ENCODE measurements around the gene SMU1.

Gene SMU1

DNA sequence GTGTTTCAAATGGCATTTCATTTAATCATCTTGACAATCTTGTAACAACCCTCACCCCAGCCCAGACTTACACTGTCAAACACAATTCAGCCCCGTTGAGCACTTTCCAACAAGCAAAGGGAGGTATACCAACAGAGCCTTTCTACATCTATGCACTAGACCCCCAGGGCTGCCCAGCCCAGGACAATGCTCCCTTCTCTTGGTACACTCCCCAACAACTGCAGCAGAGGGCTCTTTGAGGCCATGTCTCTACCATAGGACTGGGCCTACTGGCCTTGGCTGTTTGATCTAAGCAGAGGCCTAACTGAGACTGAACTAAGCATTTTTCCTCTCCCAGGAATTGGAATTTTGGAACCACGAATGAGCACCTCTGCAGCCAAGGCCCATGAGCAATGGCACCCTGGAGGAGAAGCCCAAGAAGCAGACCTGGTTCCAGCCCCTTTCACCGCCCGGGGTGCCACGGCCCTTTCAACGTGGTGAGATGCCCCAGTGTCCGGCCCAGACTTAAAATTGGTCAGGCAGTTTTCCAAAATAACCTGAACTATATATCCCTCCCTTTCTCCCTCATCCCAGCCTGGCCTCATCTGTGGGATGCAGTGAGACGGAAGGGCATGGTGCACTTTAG is 47.0 kb upstream of the SMU1 start:
- Histone ChIP-seq H3K9ac (ENCODE audit: low read length) (no peak overlapping the region), H3K14ac (ENCODE audit: low read length in 2 of 2) (no peak overlapping the region), H4K8ac (ENCODE audit: low read length) (no peak overlapping the region), H2BK15ac (ENCODE audit: low read depth, poor library complexity, severe bottlenecking) (no peak overlapping the region), H2BK12ac (ENCODE audit: low read length in 2 of 2) (peak overlapping the region; percentile 28 to 38), H2BK5ac (ENCODE audit: low read depth, low read length, poor library complexity, severe bottlenecking) (no peak overlapping the region), H4K91ac (ENCODE audit: low read length) (no peak overlapping the region), H3K4me2 (ENCODE audit: low read length, poor library complexity, severe bottlenecking) (no peak overlapping the region), H3K36me3 (ENCODE audit: control insufficient read depth in 1 of 2, insufficient read depth in 2 of 2, low read depth in 1 of 2, low read length in 2 of 2) (peaks cover 17 to 41% of the 10 kb centered on the region in 2 experiments), H3K9me3 (ENCODE audit: control insufficient read depth, low read length) (no peaks in the 10 kb centered on the region), H3K23ac (ENCODE audit: low read length in 2 of 2) (peak overlapping the region in 1 of 2 experiments; percentile 57), H3K4me3 (ENCODE audit: insufficient read depth in 1 of 2, low read depth in 1 of 2, low read length in 2 of 2) (no peak overlapping the region), H2BK120ac (ENCODE audit: low read depth, low read length) (no peak overlapping the region), H2AK5ac (ENCODE audit: low read length, severe bottlenecking) (no peak overlapping the region), H3K4me1 (ENCODE audit: control insufficient read depth, insufficient read depth, low read depth, low read length) (peaks cover 16% of the 10 kb centered on the region), H3K4ac (ENCODE audit: low read depth in 1 of 2, low read length in 2 of 2) (no peak overlapping the region), H3K27ac (ENCODE audit: low read length, poor library complexity, severe bottlenecking) (no peak overlapping the region), H2AFZ (ENCODE audit: low read depth, low read length) (no peak overlapping the region), H3K79me1 (replicated peaks; ENCODE audit: low read length, poor library complexity, severe bottlenecking) (peaks cover 32% of the 10 kb centered on the region), H3K18ac (ENCODE audit: low read depth in 1 of 2, low read length in 2 of 2) (no peak overlapping the region), H3K27me3 (ENCODE audit: control insufficient read depth in 1 of 2, insufficient read depth in 1 of 2, low read length in 2 of 2) (no peaks in the 10 kb centered on the region)
- WGBS = 96% methylated on average over 8 of the region's 8 CpGs
- DNase-seq = no peak

DNA sequence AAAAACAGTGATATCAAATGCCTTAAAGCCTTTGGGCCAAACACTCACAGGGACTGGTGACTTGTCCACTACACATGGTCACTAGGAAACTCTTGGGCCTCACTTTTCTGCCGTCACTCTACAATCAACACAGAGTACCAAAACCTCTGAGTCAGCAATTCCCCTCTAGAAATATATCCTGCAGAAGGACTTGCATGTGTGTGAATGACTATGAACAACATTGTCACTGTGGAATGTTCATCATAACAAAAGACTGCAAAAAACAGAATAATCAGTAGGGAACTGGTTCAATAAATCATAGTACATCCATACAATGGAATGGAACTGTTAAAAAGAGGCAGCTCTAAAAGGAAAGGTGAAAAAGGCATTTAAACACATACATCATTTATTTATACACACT is 44.1 kb upstream of the SMU1 start:
- Histone ChIP-seq H3K4me1 (ENCODE audit: control insufficient read depth, insufficient read depth, low read depth, low read length) (peaks cover 3% of the 10 kb centered on the region), H3K18ac (ENCODE audit: low read depth in 1 of 2, low read length in 2 of 2) (no peak overlapping the region), H2BK5ac (ENCODE audit: low read depth, low read length, poor library complexity, severe bottlenecking) (no peak overlapping the region), H3K23ac (ENCODE audit: low read length in 2 of 2) (no peak overlapping the region), H3K4me3 (ENCODE audit: insufficient read depth in 1 of 2, low read depth in 1 of 2, low read length in 2 of 2) (no peak overlapping the region), H3K79me1 (replicated peaks; ENCODE audit: low read length, poor library complexity, severe bottlenecking) (peaks cover 34% of the 10 kb centered on the region), H3K27ac (ENCODE audit: low read length, poor library complexity, severe bottlenecking) (no peak overlapping the region), H3K14ac (ENCODE audit: low read length in 2 of 2) (no peak overlapping the region), H3K9ac (ENCODE audit: low read length) (no peak overlapping the region), H2BK15ac (ENCODE audit: low read depth, poor library complexity, severe bottlenecking) (no peak overlapping the region), H2BK12ac (ENCODE audit: low read length in 2 of 2) (no peak overlapping the region), H2AFZ (ENCODE audit: low read depth, low read length) (no peak overlapping the region), H2AK5ac (ENCODE audit: low read length, severe bottlenecking) (no peak overlapping the region), H3K9me3 (ENCODE audit: control insufficient read depth, low read length) (no peaks in the 10 kb centered on the region), H4K91ac (ENCODE audit: low read length) (no peak overlapping the region), H3K36me3 (ENCODE audit: control insufficient read depth in 1 of 2, insufficient read depth in 2 of 2, low read depth in 1 of 2, low read length in 2 of 2) (peaks cover 15 to 26% of the 10 kb centered on the region in 2 experiments), H2BK120ac (ENCODE audit: low read depth, low read length) (no peak overlapping the region), H3K4ac (ENCODE audit: low read depth in 1 of 2, low read length in 2 of 2) (no peak overlapping the region), H3K27me3 (ENCODE audit: control insufficient read depth in 1 of 2, insufficient read depth in 1 of 2, low read length in 2 of 2) (no peaks in the 10 kb centered on the region), H3K4me2 (ENCODE audit: low read length, poor library complexity, severe bottlenecking) (no peak overlapping the region), H4K8ac (ENCODE audit: low read length) (no peak overlapping the region)
- DNase-seq = no peak
- WGBS = no CpG with 5 or more reads among the region's 1 CpG

DNA sequence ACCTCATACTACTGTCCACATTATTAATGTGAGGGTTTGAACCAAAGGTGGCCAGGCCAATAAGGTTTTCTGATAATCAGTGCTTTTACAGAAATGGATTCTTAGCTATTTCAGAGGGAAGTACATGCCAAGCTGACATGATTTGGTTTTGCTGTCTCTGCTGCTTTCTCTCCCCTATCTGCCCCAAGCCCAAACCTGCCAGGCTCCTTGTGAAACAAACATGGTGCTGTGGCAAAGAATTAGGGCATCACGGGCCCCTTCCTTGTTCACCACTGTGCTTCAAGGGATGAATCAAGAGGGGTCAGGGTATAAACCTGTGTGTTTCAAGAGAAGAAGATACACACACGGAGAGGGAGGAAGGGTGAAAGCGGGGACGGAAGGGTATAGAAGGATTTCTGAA is 41.3 kb upstream of the SMU1 start:
- H3K27me3 ChIP-seq (ENCODE audit: control insufficient read depth in 1 of 2, insufficient read depth in 1 of 2, low read length in 2 of 2) = no peaks in the 10 kb centered on the region
- H2BK15ac ChIP-seq (ENCODE audit: low read depth, poor library complexity, severe bottlenecking) = no peak overlapping the region
- no peak overlapping the region for H3K14ac ChIP-seq (ENCODE audit: low read length in 2 of 2)
- no peak overlapping the region for H2BK5ac ChIP-seq (ENCODE audit: low read depth, low read length, poor library complexity, severe bottlenecking)
- H3K36me3 ChIP-seq (ENCODE audit: control insufficient read depth in 1 of 2, insufficient read depth in 2 of 2, low read depth in 1 of 2, low read length in 2 of 2) = peaks cover 25 to 44% of the 10 kb centered on the region in 2 experiments
- H2BK120ac ChIP-seq (ENCODE audit: low read depth, low read length) = no peak overlapping the region
- H2BK12ac ChIP-seq (ENCODE audit: low read length in 2 of 2) = peak overlapping the region in 1 of 2 experiments; percentile 4
- WGBS = 100% methylated on average over 2 of the region's 4 CpGs
- no peak overlapping the region for H4K8ac ChIP-seq (ENCODE audit: low read length)
- peaks cover 29% of the 10 kb centered on the region for H3K79me1 ChIP-seq (replicated peaks; ENCODE audit: low read length, poor library complexity, severe bottlenecking)
- no peak for DNase-seq
- no peak overlapping the region for H3K4me2 ChIP-seq (ENCODE audit: low read length, poor library complexity, severe bottlenecking)
- no peak overlapping the region for H2AFZ ChIP-seq (ENCODE audit: low read depth, low read length)
- no peaks in the 10 kb centered on the region for H3K4me1 ChIP-seq (ENCODE audit: control insufficient read depth, insufficient read depth, low read depth, low read length)
- no peak overlapping the region for H3K4ac ChIP-seq (ENCODE audit: low read depth in 1 of 2, low read length in 2 of 2)
- no peaks in the 10 kb centered on the region for H3K9me3 ChIP-seq (ENCODE audit: control insufficient read depth, low read length)
- no peak overlapping the region for H3K27ac ChIP-seq (ENCODE audit: low read length, poor library complexity, severe bottlenecking)
- H2AK5ac ChIP-seq (ENCODE audit: low read length, severe bottlenecking) = no peak overlapping the region
- H4K91ac ChIP-seq (ENCODE audit: low read length) = no peak overlapping the region
- H3K9ac ChIP-seq (ENCODE audit: low read length) = peak overlapping the region; percentile 81
- H3K23ac ChIP-seq (ENCODE audit: low read length in 2 of 2) = peak overlapping the region in 1 of 2 experiments; percentile 11
- no peak overlapping the region for H3K4me3 ChIP-seq (ENCODE audit: insufficient read depth in 1 of 2, low read depth in 1 of 2, low read length in 2 of 2)
- no peak overlapping the region for H3K18ac ChIP-seq (ENCODE audit: low read depth in 1 of 2, low read length in 2 of 2)

DNA sequence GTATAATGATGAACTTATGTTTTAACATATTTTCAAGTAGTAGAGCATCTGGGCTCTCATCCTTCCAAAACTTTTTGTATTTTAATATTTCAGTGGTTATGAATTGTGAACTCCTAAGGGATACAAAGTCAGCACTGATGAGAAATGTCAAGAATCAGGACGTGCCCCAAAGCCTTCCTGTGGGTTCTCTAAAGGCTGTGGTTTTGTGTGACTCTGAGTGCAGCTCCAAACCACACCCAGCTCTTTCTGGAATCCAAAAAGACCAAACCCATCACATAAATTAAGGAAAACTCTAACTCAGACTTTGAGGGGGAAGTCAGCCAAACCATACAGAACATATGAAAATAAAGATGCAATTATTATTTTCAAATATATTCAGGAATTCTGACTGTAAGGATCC is 40.8 kb upstream of the SMU1 start:
- H4K8ac ChIP-seq (ENCODE audit: low read length) = no peak overlapping the region
- H3K23ac ChIP-seq (ENCODE audit: low read length in 2 of 2) = no peak overlapping the region
- no peaks in the 10 kb centered on the region for H3K4me1 ChIP-seq (ENCODE audit: control insufficient read depth, insufficient read depth, low read depth, low read length)
- no peak overlapping the region for H2AFZ ChIP-seq (ENCODE audit: low read depth, low read length)
- H3K4me2 ChIP-seq (ENCODE audit: low read length, poor library complexity, severe bottlenecking) = no peak overlapping the region
- H3K9ac ChIP-seq (ENCODE audit: low read length) = peak overlapping the region; percentile 81
- H3K27me3 ChIP-seq (ENCODE audit: control insufficient read depth in 1 of 2, insufficient read depth in 1 of 2, low read length in 2 of 2) = no peaks in the 10 kb centered on the region
- H3K4ac ChIP-seq (ENCODE audit: low read depth in 1 of 2, low read length in 2 of 2) = no peak overlapping the region
- H3K79me1 ChIP-seq (replicated peaks; ENCODE audit: low read length, poor library complexity, severe bottlenecking) = peaks cover 26% of the 10 kb centered on the region
- H2AK5ac ChIP-seq (ENCODE audit: low read length, severe bottlenecking) = no peak overlapping the region
- 20% methylated on average over 1 of the region's 1 CpG for WGBS
- no peak overlapping the region for H3K27ac ChIP-seq (ENCODE audit: low read length, poor library complexity, severe bottlenecking)
- H2BK15ac ChIP-seq (ENCODE audit: low read depth, poor library complexity, severe bottlenecking) = no peak overlapping the region
- peaks cover 25 to 49% of the 10 kb centered on the region in 2 experiments for H3K36me3 ChIP-seq (ENCODE audit: control insufficient read depth in 1 of 2, insufficient read depth in 2 of 2, low read depth in 1 of 2, low read length in 2 of 2)
- H3K9me3 ChIP-seq (ENCODE audit: control insufficient read depth, low read length) = no peaks in the 10 kb centered on the region
- no peak overlapping the region for H2BK5ac ChIP-seq (ENCODE audit: low read depth, low read length, poor library complexity, severe bottlenecking)
- no peak overlapping the region for H3K18ac ChIP-seq (ENCODE audit: low read depth in 1 of 2, low read length in 2 of 2)
- H4K91ac ChIP-seq (ENCODE audit: low read length) = no peak overlapping the region
- H2BK12ac ChIP-seq (ENCODE audit: low read length in 2 of 2) = no peak overlapping the region
- H2BK120ac ChIP-seq (ENCODE audit: low read depth, low read length) = no peak overlapping the region
- H3K14ac ChIP-seq (ENCODE audit: low read length in 2 of 2) = no peak overlapping the region
- DNase-seq = no peak
- no peak overlapping the region for H3K4me3 ChIP-seq (ENCODE audit: insufficient read depth in 1 of 2, low read depth in 1 of 2, low read length in 2 of 2)
